ENCODE results near the gene RFX2.
"Not testable (repeated sequence)": the region's sequence is repeated elsewhere in the genome, so short reads cannot be mapped to it uniquely, and the experiment has no call there.

The RFX2 gene

DNA sequence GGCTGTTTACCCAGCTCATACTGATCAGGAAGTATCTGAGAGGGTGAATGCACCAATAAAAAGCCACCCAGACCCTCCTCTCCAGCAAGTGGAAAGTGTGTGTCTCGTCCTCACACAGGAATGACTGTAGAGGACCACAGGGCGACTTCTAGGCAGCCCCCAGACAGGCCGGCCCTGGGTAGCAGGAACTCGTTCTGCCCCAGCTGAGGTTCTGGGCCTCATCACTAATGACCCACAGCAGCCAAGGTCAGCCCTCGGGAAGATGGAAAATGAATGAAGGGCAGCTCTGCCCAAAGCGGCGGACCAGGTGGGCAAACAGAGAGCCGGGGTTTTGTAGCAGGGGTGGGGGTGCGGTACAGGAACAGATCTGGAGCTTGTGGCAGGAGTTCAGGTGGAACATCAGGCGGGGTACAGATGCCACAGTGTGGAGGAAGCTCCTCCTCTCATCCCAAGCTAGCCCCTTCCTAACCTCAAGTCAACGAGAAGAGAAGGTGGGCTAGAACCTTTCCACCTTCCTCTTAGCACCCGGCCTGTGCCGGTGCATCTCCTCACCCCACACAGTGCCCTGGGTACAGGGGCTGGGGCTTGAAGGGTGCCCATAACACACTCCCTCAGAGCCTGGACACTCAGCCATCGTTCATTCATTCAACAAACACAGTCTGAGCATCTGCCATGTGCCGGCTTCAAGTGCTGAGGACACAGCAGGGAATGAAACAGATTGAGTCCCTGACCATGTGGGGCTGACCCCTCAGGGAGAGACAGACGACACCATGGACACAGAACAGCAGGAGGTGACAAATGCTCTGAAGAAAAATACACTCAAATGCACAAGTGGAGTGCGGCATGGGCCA, 36.2 kb downstream of the RFX2 start:
- peak; percentile 62 for DNase-seq

GRCh38 chr19:6073233-6073632, 37.1 kb downstream of the RFX2 start:
- not testable (repeated sequence) for DNase-seq

DNA sequence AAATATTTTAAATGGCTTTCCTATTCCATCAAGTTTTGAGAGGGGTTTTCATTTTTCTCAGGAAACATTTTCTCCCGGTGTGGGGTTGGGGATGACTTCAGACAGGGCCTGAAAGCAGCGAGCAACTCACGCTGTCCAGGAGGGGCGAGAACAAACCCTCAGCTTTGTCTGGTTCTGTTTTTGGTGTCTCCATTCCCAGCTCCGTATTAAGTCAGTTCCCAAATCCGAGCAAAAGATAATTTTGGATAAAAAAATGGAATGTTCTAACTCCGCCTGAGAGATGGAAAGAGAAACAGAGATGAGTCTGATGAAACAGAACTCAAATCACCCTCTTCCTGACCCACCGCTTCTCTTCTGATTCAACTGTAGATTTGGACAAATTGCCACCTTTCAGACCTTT, 38.4 kb downstream of the RFX2 start:
- DNase-seq = no peak

GRCh38 chr19:6070720-6071485, 39.4 kb downstream of the RFX2 start:
- no peak for DNase-seq

DNA sequence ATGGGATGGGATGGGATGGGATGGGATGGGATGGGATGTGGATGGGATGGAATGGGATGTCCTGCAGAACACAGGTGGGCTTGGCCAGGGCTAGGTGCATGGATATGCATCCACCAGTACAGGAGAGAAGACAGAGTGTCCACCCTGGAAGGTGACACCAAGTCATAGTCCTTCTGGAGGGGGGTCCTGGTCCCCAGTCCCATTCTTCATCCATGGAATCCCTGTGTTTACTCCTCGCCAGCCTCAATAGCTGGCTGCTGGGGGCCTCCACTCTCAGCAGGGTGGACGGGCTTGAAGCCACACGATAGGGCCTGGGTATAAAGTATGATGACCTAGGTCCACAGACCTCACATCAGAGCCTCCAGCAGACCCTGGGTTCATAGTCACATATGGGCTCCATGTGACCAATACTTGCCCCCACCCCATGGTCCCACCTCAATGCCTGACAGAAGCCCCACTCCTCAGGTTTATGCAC, 40.1 kb downstream of the RFX2 start:
- DNase-seq = no peak

DNA sequence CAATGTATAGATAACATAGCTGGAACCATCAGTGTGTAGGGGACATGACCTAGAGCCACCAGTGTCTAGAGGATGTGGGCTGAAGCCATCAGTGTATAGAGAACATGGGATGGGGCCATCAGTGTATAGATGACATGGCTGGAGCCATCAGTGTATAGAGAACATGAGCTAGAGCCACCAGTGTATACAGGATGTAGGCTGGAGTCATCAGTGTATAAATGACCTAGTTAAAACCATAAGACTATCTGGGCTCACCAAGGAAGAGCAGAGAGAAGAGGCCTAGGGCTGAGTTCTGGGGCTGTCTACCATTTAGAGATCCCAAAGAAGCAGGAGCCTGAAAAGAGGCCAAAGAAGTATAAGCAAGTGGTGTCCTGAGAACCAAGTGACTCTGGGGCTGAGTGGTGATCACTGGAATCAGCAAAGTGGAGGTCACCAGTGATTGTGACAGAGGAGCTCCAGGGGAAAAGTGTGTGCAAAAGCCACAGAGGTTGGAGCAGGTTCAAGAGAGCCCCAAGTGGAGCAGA, 41.0 kb downstream of the RFX2 start:
- no peak for DNase-seq

GRCh38 chr19:6068711-6069110, 41.6 kb downstream of the RFX2 start:
- DNase-seq = no peak

DNA sequence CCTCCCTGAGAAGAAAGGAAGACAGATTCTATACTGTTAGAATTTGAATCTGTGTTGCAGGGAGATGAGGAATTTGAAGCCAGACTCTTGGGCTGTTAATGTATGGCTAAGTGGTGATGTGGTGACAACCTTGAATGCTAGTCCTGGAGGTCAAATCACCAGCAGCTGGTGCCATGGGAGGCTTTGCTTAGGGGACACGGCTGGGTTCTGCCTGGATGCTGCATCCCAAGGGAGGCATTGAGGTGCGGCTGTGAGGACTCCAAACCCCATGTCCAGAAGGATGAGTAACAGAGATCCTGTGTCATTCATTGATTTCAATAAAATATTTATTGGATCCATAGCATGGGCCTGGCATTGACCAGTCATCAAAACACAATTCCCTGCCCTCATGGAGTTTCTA, 42.3 kb downstream of the RFX2 start:
- DNase-seq = no peak

- DNase-seq = peak; percentile 99
Observed at GRCh38 chr19:6066661-6067646, 43.3 kb downstream of the RFX2 start.

DNA sequence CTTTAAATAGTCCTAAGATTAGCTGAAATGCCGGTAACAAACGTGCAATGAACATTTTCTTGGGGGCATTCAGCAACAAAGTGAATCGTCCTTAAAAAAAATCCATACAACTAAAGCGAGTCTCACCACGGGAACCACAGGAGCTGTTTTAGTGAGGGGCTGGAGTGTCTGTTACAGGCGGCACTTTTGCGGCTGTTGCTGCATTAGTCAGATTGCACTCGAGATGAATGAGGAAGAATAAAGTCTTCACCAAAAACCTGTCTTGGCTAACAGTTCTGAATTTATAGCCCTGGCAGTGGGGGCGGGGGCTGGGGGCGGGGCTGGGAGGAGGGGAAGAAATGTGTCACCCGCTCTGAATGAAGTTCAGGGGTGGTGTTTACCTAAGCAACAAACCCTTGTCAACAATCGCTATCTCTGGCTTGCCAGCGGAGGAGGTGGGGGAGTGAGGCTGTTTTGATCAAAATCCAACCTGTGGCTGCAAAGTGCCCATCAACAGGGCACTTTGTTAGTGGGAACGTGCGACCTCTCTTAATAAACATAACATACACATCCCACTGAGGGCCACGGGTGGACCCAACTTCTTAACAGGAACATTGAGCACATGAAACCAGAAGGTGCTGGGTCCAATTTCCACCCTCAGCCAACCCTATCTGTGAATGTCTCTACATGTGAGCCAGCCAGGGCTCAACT, 44.5 kb downstream of the RFX2 start:
- DNase-seq = peak; percentile 83

DNA sequence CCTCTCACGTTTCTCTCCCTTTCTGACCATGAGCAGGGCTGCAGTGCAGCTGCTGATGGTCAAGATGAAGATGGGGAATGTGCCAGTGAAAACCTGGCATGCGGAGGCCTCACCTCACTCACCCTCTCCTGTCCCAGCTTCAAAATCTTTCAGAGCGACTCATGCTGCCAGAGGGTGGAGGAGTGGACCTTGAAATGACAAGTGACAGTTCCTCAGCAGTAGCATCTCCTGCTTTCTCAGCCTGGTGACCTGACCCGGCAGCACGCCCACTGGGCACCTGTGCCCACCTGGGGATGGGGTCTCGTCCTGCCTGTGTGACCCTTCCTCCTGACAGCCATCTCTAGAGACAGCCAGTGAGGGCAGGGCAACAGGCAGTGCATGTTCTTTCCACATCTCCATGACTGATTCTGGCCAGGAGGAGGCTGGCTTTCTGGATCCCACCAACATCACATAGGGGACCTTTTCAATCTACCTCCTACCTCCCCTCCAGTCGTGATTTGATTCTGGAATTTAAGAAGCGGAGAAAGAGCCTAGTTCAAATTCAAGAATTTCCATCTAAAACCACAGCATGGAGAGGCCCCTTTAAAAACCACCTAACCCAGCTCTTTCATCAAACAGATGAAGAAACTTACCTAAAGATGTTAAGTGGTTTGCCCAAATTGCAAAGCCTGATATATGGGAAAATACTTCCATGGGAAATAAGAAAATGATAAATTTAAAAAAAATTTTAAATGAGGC, 45.8 kb downstream of the RFX2 start:
- no peak for DNase-seq

GRCh38 chr19:6063576-6064335, 46.5 kb downstream of the RFX2 start:
- no peak for DNase-seq

DNA sequence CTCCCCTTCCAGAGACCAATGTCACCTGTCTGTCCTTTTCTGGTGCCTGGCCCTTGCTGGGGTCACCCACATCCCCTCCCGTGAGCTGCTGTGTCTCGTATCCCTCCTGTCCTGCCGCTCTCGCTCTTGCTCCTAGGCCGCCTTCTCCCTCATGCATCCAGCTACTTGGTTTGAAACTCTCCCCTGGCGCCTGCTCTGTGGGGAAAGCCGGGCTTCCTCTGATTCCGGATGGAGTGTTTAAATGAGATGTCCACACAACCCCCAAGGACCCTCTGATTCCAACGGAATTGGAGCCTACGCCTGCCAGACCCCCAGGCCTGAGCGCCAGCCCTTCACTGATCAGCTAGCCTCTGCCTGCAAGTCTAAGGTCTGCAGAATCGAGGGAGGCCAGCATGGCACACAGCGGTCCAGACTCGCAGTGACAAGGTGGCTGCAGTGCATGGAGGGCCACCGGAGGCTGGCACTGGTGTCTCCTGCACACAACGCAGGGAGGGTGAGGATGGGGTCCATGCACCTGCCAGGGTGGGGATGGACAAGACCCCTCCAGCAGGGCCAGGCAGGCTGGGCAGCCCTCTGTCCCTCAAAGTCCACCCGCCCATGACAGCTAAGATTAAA, 47.2 kb downstream of the RFX2 start:
- DNase-seq = no peak

DNA sequence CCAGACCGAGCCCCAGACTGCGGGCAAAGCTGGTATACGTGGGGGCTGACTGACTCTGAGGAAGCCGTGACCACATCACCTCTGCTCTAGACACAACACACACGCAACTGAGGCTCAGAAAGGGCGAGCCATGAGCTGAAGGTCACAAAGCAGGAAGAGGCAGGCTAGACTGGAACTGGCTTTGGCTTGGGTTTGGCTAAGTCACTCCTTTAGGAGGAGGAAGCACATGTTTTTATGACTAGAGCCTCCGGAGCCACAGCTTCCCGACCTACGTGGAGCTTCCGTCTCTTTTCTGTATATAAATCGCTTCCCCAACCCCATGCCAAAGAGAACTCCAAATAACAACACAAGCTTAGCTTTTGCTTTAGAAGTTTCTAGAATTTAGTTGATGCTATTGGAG, 48.0 kb downstream of the RFX2 start:
- DNase-seq = no peak

DNA sequence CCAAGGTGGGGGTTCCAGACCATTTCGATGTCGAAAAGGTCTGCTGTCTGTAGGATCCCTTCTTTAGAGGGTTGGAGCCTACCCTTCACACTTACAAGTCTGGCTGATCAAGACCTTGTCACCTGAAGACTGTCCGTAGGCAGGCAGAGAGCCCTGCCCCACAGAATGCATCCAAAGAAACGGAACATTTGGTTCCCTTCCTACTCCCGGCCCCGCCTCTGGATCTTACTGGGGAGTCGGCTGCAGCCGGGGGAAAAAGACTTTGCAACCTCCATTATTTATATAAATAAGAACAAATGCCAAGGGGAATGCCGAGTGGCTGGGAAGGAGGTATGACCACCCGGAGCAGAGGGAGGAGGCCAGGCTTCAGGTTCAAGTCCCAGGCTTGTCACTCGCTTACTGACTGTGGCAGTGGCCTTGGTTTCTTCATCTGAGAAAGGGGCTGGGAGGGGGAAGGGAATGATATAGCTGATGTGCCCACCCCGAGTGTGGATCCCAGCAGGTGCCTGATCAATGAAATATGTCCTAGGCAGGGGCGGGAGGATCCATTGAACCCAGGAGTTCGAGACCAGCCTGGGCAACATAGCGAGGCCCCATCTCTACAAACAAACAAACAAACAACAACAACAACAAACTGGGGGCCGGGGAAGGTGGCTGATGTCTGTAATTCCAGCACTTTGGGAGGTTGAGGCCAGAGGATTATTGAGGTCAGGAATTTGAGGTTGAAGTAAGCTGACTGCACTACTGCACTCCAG, 48.7 kb downstream of the RFX2 start:
- DNase-seq = no peak

DNA sequence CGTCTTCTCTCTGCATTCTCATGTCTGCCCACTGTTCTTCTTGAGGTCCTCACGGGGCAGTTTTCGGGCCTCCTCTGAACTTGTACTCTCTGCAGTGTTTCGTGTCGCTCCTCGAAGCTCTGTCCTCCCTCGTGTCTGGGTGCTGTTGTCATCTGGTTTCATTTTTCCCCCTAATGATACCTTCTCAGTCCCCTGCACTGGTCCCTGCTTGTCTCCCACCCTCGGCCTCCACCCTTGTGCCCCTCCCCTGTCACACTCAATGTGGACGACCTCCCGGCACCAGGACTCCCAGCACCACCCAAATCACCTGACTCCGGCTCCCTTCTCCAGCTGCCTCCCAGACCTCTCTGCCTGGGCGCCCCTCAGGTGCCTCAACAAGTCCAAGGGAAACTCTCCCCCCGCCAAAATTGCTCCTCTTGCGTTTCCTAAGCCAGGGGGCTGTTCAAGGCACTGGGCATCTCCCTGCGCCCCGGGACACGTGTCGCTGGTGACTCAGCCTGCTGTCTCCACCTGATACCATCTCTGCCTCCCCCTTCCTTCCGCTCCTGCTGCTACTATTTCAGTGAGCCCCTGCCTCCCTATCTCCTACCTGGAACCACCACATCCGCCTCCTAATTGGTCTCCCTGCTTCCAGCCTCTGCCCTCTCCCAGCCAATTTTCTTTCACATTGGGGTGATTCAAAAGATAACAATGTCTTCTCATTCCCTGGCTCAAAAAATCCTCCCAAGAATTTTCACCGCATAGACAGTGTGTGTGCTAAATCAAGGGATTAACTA, 49.5 kb downstream of the RFX2 start:
- DNase-seq = no peak

- no peak for DNase-seq
Observed at GRCh38 chr19:6059988-6060599, 50.2 kb downstream of the RFX2 start.

- no peak for DNase-seq
Observed at GRCh38 chr19:6059396-6059947, 50.8 kb downstream of the RFX2 start.
